Endothelial cell of umbilical vein (primary cell): ENCODE results near the gene MVK.

Source experiments
- CTCF ChIP-seq, 2 donors: IDR thresholded peaks; 1 replicate in 1 of 2; 2 replicates in 1 of 2; pipeline ENCODE4 v1.5.1; 2011; ENCODE audit warnings: low read length in 2 of 2, mild to moderate bottlenecking in 2 of 2, moderate library complexity in 2 of 2, control low read depth in 1 of 2, inconsistent platforms in 1 of 2, low read depth in 1 of 2; ENCODE audit not compliant: insufficient read depth in 1 of 2; ENCODE audit errors: extremely low read depth in 1 of 2
- EZH2 ChIP-seq: IDR thresholded peaks from 2 replicates; pipeline ENCODE4 v1.6.1; 2012; ENCODE audit warnings: borderline replicate concordance, low read depth, mild to moderate bottlenecking, moderate library complexity, low read length, inconsistent platforms; ENCODE audit not compliant: severe bottlenecking
- FOS ChIP-seq: IDR thresholded peaks from 2 replicates; pipeline ENCODE4 v1.6.1; 2011; ENCODE audit warnings: mild to moderate bottlenecking, low read length, moderate library complexity, borderline replicate concordance; ENCODE audit not compliant: insufficient read depth
- GATA2 ChIP-seq: IDR thresholded peaks from 2 replicates; pipeline ENCODE4 v1.7.0; 2011; ENCODE audit warnings: low read depth, mild to moderate bottlenecking, moderate library complexity, mixed read lengths, low read length; ENCODE audit not compliant: insufficient read length, insufficient read depth
- JUN ChIP-seq: IDR thresholded peaks from 2 replicates; pipeline ENCODE4 v1.6.1; 2011; ENCODE audit warnings: borderline replicate concordance, low read depth; ENCODE audit not compliant: insufficient read length, insufficient read depth
- MAX ChIP-seq: IDR thresholded peaks from 2 replicates; pipeline ENCODE4 v1.6.1; 2011; ENCODE audit not compliant: insufficient read depth, insufficient read length
- MYC ChIP-seq: IDR thresholded peaks from one replicate; pipeline ENCODE4 v1.6.1; 2011; ENCODE audit warnings: mild to moderate bottlenecking, low read depth, low read length
- POLR2A ChIP-seq: IDR thresholded peaks from 2 replicates; pipeline ENCODE4 v1.6.1; 2012; ENCODE audit warnings: low read depth, mild to moderate bottlenecking, control low read depth, low read length
- POLR2AphosphoS5 ChIP-seq: IDR thresholded peaks from 2 replicates; pipeline ENCODE4 v1.6.1; 2012; ENCODE audit warnings: low read depth, mild to moderate bottlenecking, control low read depth, low read length, moderate library complexity; ENCODE audit not compliant: insufficient read depth

- no peak for TF ChIP-seq EZH2
- no peak for TF ChIP-seq CTCF (IDR thresholded peaks at IDR 0.05; ENCODE audit: extremely low read depth in 1 of 2, insufficient read depth in 1 of 2, low read depth in 1 of 2, low read length in 2 of 2)
- no peak for TF ChIP-seq POLR2A
- TF ChIP-seq JUN, result no peak
- TF ChIP-seq MAX, result no peak
- no peak for TF ChIP-seq POLR2AphosphoS5
- no peak for TF ChIP-seq FOS
- TF ChIP-seq MYC, result no peak
- no peak for TF ChIP-seq GATA2
Observed at GRCh38 chr12:109571773-109572505, 1.7 kb upstream of the MVK start.
